ENCODE measurements around the gene PRICKLE4. TPM values are rescaled to one million over a fixed set of nuclear protein-coding genes. Genes with fewer than 3 reads are reported as not detected.

Gene PRICKLE4
- total and polyA plus RNA-seq, 2 experiments from 2014 or later, result 9.3 to 22.5 TPM

- DNase-seq (ENCODE audit: low read depth in 1 of 2, low spot score in 1 of 2), result no peak
- H3K9me3 ChIP-seq (ENCODE audit: low read depth), result no peaks in the 10 kb centered on the region
- H3K4me3 ChIP-seq, result no peak overlapping the region
- no peak for TF ChIP-seq CTCF (IDR thresholded peaks at IDR 0.05; ENCODE audit: low read depth, low read length)
- no peaks in the 10 kb centered on the region for H3K36me3 ChIP-seq
- H3K27me3 ChIP-seq, result no peaks in the 10 kb centered on the region
- H3K4me1 ChIP-seq (ENCODE audit: low read depth), result peaks cover 14% of the 10 kb centered on the region
- H3K27ac ChIP-seq, result no peak overlapping the region
Measured at GRCh38 chr6:41736800-41737555, 43.6 kb upstream of the PRICKLE4 start.

- no peaks in the 10 kb centered on the region for H3K27me3 ChIP-seq
- no peaks in the 10 kb centered on the region for H3K9me3 ChIP-seq (ENCODE audit: low read depth)
- no peak overlapping the region for H3K4me3 ChIP-seq
- H3K36me3 ChIP-seq, result no peaks in the 10 kb centered on the region
- no peak for TF ChIP-seq CTCF (IDR thresholded peaks at IDR 0.05; ENCODE audit: low read depth, low read length)
- no peak overlapping the region for H3K27ac ChIP-seq
- peaks cover 11% of the 10 kb centered on the region for H3K4me1 ChIP-seq (ENCODE audit: low read depth)
- DNase-seq (ENCODE audit: low read depth in 1 of 2, low spot score in 1 of 2), result no peak
Measured at GRCh38 chr6:41737591-41738130, 42.9 kb upstream of the PRICKLE4 start.

- no peak for TF ChIP-seq CTCF (IDR thresholded peaks at IDR 0.05; ENCODE audit: low read depth, low read length)
- Histone ChIP-seq H3K9me3 (ENCODE audit: low read depth) (no peaks in the 10 kb centered on the region), H3K27ac (peak overlapping the region; percentile 56), H3K36me3 (no peaks in the 10 kb centered on the region), H3K4me3 (no peak overlapping the region), H3K4me1 (ENCODE audit: low read depth) (peaks cover 4% of the 10 kb centered on the region), H3K27me3 (no peaks in the 10 kb centered on the region)
- DNase-seq (ENCODE audit: low read depth in 1 of 2, low spot score in 1 of 2), result peak; percentile 45 to 68
Measured at GRCh38 chr6:41739041-41739440, 41.5 kb upstream of the PRICKLE4 start.

DNA sequence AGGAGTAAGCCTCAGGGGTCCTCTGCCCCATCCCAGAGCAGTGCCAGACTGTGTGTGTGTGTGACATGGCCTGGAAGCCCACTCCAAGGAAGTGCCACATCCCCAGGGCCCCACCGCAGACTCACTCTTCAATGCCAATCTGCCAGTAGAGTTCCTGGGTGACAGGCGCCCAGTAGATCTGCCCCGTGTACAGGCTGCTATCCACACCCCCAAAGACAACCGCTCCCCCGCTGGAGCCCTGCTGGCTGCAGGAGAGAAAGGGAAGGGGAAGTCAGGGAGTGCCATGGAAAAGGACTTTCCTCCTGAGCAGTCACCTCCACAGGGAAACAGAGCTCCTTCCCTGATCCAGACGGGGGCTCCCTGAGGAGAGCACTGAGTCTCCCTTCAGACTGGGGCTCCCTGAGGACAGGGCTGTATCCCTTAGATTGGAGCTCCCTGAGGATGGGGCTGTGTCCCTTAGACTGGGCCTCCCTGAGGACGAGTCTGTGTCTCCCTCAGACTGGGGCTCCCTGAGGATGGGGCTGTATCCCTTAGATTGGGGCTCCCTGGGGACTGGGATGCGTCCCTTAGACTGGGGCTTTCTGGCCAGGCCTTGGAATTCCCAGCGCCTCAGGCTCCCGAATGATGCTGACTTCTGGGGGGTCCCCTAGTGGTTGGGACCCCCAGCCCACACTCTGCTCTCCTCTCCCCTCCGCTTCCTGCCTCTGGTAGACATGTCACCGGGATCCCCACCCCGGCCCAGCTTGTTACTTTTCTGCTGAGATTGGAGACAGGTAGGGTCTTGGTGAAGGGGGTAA lies 40.0 kb upstream of the PRICKLE4 start:
- H3K4me3 ChIP-seq, result no peak overlapping the region
- no peak for DNase-seq (ENCODE audit: low read depth in 1 of 2, low spot score in 1 of 2)
- H3K9me3 ChIP-seq (ENCODE audit: low read depth), result no peaks in the 10 kb centered on the region
- H3K27me3 ChIP-seq, result no peaks in the 10 kb centered on the region
- no peaks in the 10 kb centered on the region for H3K36me3 ChIP-seq
- peaks cover 4% of the 10 kb centered on the region for H3K4me1 ChIP-seq (ENCODE audit: low read depth)
- no peak overlapping the region for H3K27ac ChIP-seq
- no peak for TF ChIP-seq CTCF (IDR thresholded peaks at IDR 0.05; ENCODE audit: low read depth, low read length)

- DNase-seq (ENCODE audit: low read depth in 1 of 2, low spot score in 1 of 2), result no peak
- no peaks in the 10 kb centered on the region for H3K36me3 ChIP-seq
- TF ChIP-seq CTCF (IDR thresholded peaks at IDR 0.05; ENCODE audit: low read depth, low read length), result no peak
- H3K9me3 ChIP-seq (ENCODE audit: low read depth), result no peaks in the 10 kb centered on the region
- H3K27me3 ChIP-seq, result no peaks in the 10 kb centered on the region
- H3K4me1 ChIP-seq (ENCODE audit: low read depth), result no peaks in the 10 kb centered on the region
- no peak overlapping the region for H3K4me3 ChIP-seq
- no peak overlapping the region for H3K27ac ChIP-seq
Measured at GRCh38 chr6:41741625-41742490, 38.7 kb upstream of the PRICKLE4 start.
